Erythroblast (primary cell): Measurements from ENCODE around the gene ANXA4.

ENCODE experiments used
- GATA1 ChIP-seq: IDR thresholded peaks from 2 replicates; pipeline ENCODE4 v1.6.1; 2011; ENCODE audit warnings: low read depth, mild to moderate bottlenecking, control low read depth, low read length, moderate library complexity
- POLR2A ChIP-seq: IDR thresholded peaks from 2 replicates; pipeline ENCODE4 v1.6.1; 2011; ENCODE audit warnings: mild to moderate bottlenecking, low read length

DNA sequence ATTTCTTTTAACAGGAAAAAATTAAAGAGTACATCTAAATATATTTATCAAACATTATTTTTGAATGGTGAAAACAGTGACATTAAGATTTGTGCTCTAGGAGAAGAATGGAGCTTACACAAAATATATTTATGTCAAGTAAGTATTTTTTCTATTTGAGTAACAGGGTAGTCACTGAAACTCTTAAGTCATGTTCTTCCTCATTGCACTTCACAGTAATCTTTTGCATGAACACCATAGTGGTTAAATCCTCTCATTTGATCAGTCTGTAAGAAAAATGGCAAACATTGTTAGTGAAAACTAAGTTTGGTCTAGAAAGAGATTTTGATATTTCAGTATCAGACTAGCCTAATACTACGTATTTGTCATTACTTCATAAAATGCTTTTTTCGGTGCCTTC lies 95.6 kb downstream of the ANXA4 start:
- TF ChIP-seq POLR2A (no peak), GATA1 (no peak)
